H9 (cell line): ENCODE results near the gene MEDAG. TPM values are rescaled to one million over a fixed set of nuclear protein-coding genes. Genes with fewer than 3 reads are reported as not detected.

ENCODE experiments used
- DNase-seq: peaks from one replicate; pipeline ENCODE4 v3.0.0-alpha.2; 2017
- H2AFZ ChIP-seq: one replicate; pipeline ENCODE4 v1.6.1; 2013; ENCODE audit warnings: mild to moderate bottlenecking, low read length, control low read depth, moderate library complexity
- H2AK5ac ChIP-seq: 2 replicates; pipeline ENCODE4 v1.6.1; 2013; ENCODE audit warnings: low read length, control low read depth, mixed read lengths; ENCODE audit not compliant: insufficient read length
- H2BK120ac ChIP-seq: one replicate; pipeline ENCODE4 v1.6.1; 2013; ENCODE audit warnings: low read depth, mild to moderate bottlenecking, low read length, control low read depth, inconsistent platforms; ENCODE audit not compliant: poor library complexity, severe bottlenecking
- H2BK12ac ChIP-seq: 2 replicates; pipeline ENCODE4 v1.6.1; 2013; ENCODE audit warnings: low read length, control low read depth, mixed read lengths, low read depth; ENCODE audit not compliant: insufficient read length
- H2BK15ac ChIP-seq: 2 replicates; pipeline ENCODE4 v1.6.1; 2013; ENCODE audit warnings: low read depth, low read length, control low read depth
- H2BK20ac ChIP-seq: one replicate; pipeline ENCODE4 v1.6.1; 2013; ENCODE audit warnings: low read depth, mild to moderate bottlenecking, low read length, control low read depth, inconsistent platforms; ENCODE audit not compliant: poor library complexity, severe bottlenecking
- H2BK5ac ChIP-seq: 2 replicates; pipeline ENCODE4 v1.6.1; 2013; ENCODE audit warnings: low read length, control low read depth, mixed read lengths; ENCODE audit not compliant: insufficient read length
- H3K14ac ChIP-seq: 2 replicates; pipeline ENCODE4 v1.6.1; 2013; ENCODE audit warnings: low read length, control low read depth; ENCODE audit not compliant: insufficient read depth
- H3K18ac ChIP-seq: 2 replicates; pipeline ENCODE4 v1.6.1; 2013; ENCODE audit warnings: low read depth, mild to moderate bottlenecking, mixed read lengths, low read length, control low read depth; ENCODE audit not compliant: insufficient read length
- H3K23ac ChIP-seq: 2 replicates; pipeline ENCODE4 v1.6.1; 2013; ENCODE audit warnings: low read length, control low read depth, mixed read lengths, low read depth; ENCODE audit not compliant: insufficient read length
- H3K23me2 ChIP-seq: 2 replicates; pipeline ENCODE4 v1.6.1; 2013; ENCODE audit warnings: low read depth, mild to moderate bottlenecking, mixed read lengths, low read length, control low read depth; ENCODE audit not compliant: insufficient read length, poor library complexity, severe bottlenecking
- H3K27ac ChIP-seq: 2 replicates; pipeline ENCODE4 v1.5.1; 2013; ENCODE audit warnings: low read length, control low read depth, mixed read lengths, low read depth; ENCODE audit not compliant: insufficient read length
- H3K27me3 ChIP-seq: 2 replicates; pipeline ENCODE4 v1.6.1; 2013; ENCODE audit warnings: low read length, control low read depth, inconsistent platforms; ENCODE audit not compliant: insufficient read depth
- H3K4ac ChIP-seq: 2 replicates; pipeline ENCODE4 v1.6.1; 2013; ENCODE audit warnings: low read depth, mild to moderate bottlenecking, control low read depth, inconsistent platforms, low read length, moderate library complexity
- H3K4me1 ChIP-seq: 2 replicates; pipeline ENCODE4 v1.6.1; 2013; ENCODE audit warnings: low read length, control low read depth, inconsistent platforms; ENCODE audit not compliant: insufficient read depth
- H3K4me2 ChIP-seq: 2 replicates; pipeline ENCODE4 v1.6.1; 2013; ENCODE audit warnings: low read length, control low read depth, mixed read lengths; ENCODE audit not compliant: insufficient read length, insufficient read depth
- H3K56ac ChIP-seq: 2 replicates; pipeline ENCODE4 v1.6.1; 2013; ENCODE audit warnings: low read depth, mild to moderate bottlenecking, mixed read lengths, low read length, control low read depth; ENCODE audit not compliant: insufficient read length
- H3K79me1 ChIP-seq: 2 replicates; pipeline ENCODE4 v1.6.1; 2013; ENCODE audit warnings: low read depth, mild to moderate bottlenecking, moderate library complexity, low read length, control low read depth, inconsistent platforms; ENCODE audit not compliant: insufficient read depth, poor library complexity, severe bottlenecking
- H3K79me2 ChIP-seq: 2 replicates; pipeline ENCODE4 v1.6.1; 2013; ENCODE audit warnings: low read length, control low read depth, inconsistent platforms; ENCODE audit not compliant: insufficient read depth
- H3K9ac ChIP-seq: 2 replicates; pipeline ENCODE4 v1.6.1; 2013; ENCODE audit warnings: low read length, control low read depth, mixed read lengths; ENCODE audit not compliant: insufficient read length; ENCODE audit errors: extremely low read depth
- H3K9me3 ChIP-seq: one replicate; pipeline ENCODE4 v1.6.1; 2013; ENCODE audit warnings: low read depth, low read length, inconsistent platforms; ENCODE audit not compliant: control insufficient read depth
- H3T11ph ChIP-seq: one replicate; pipeline ENCODE4 v1.6.1; 2013; ENCODE audit warnings: mild to moderate bottlenecking, low read length, control low read depth, inconsistent platforms
- H4K20me1 ChIP-seq: one replicate; pipeline ENCODE4 v1.6.1; 2013; ENCODE audit not compliant: control insufficient read depth, insufficient read length, insufficient read depth
- H4K5ac ChIP-seq: 2 replicates; pipeline ENCODE4 v1.6.1; 2013; ENCODE audit warnings: low read depth, mild to moderate bottlenecking, mixed read lengths, low read length, control low read depth; ENCODE audit not compliant: insufficient read length
- H4K8ac ChIP-seq: replicated peaks from 2 replicates; pipeline ENCODE4 v1.6.1; 2013; ENCODE audit warnings: low read length, control low read depth, mixed read lengths, low read depth; ENCODE audit not compliant: insufficient read length
- H4K91ac ChIP-seq: 2 replicates; pipeline ENCODE4 v1.6.1; 2013; ENCODE audit warnings: low read depth, mild to moderate bottlenecking, moderate library complexity, mixed read lengths, low read length, control low read depth; ENCODE audit not compliant: insufficient read length
- H3K27ac Mint-ChIP-seq, 3 experiments: 2 replicates in 2 of 3; 3 replicates in 1 of 3; pipeline ENCODE4 v1.8.0; 2020 to 2021; ENCODE audit warnings: mixed read lengths in 3 of 3, mild to moderate bottlenecking in 1 of 3, moderate library complexity in 1 of 3
- H3K27me3 Mint-ChIP-seq: 2 replicates; pipeline ENCODE4 v1.8.0; 2021; ENCODE audit warnings: low read depth, mild to moderate bottlenecking, moderate library complexity, mixed read lengths
- H3K36me3 Mint-ChIP-seq, 3 experiments: 2 replicates in 2 of 3; 3 replicates in 1 of 3; pipeline ENCODE4 v1.8.0; 2020 to 2021; ENCODE audit warnings: low read depth in 3 of 3, mixed read lengths in 3 of 3; ENCODE audit not compliant: insufficient read depth in 1 of 3
- H3K4me1 Mint-ChIP-seq, 2 experiments: 2 replicates each; pipeline ENCODE4 v1.8.0; 2020; ENCODE audit warnings: mixed read lengths in 2 of 2
- H3K4me3 Mint-ChIP-seq, 2 experiments: 2 replicates in 1 of 2; 3 replicates in 1 of 2; pipeline ENCODE4 v1.8.0; 2020 to 2021; ENCODE audit warnings: mild to moderate bottlenecking in 2 of 2, mixed read lengths in 2 of 2, moderate library complexity in 1 of 2
- H3K9me3 Mint-ChIP-seq, 2 experiments: 2 replicates in 1 of 2; 3 replicates in 1 of 2; pipeline ENCODE4 v1.8.0; 2020; ENCODE audit warnings: mild to moderate bottlenecking in 2 of 2, mixed read lengths in 2 of 2, moderate library complexity in 1 of 2
- WGBS: extraction: QIAGEN DNeasy Blood & Tissue Kit; methylation state at CpG from one replicate; pipeline ENCODE4 v1.1.7; 2013; ENCODE audit warnings: missing lambda C conversion rate, low lambda C conversion rate, mixed read lengths; ENCODE audit not compliant: insufficient read length; ENCODE audit errors: extremely low coverage; 5-methylcytosine and 5-hydroxymethylcytosine counted together
- total RNA-seq: library from RNA; stranded (reverse); gene quantifications from 2 replicates; pipeline ENCODE4 v1.2.1, GENCODE V29; 2021
- TF ChIP-seq, protein P1 (sequence below): fragments of 200-600 bp; sonication (generic); conservative IDR thresholded peaks from 3 replicates; pipeline ENCODE4 v1.8.0; 2021; ENCODE audit warnings: antibody characterized with exemption, mild to moderate bottlenecking

The MEDAG gene
- total RNA-seq, 1 experiment from 2014 or later: 0.87 TPM

DNA sequence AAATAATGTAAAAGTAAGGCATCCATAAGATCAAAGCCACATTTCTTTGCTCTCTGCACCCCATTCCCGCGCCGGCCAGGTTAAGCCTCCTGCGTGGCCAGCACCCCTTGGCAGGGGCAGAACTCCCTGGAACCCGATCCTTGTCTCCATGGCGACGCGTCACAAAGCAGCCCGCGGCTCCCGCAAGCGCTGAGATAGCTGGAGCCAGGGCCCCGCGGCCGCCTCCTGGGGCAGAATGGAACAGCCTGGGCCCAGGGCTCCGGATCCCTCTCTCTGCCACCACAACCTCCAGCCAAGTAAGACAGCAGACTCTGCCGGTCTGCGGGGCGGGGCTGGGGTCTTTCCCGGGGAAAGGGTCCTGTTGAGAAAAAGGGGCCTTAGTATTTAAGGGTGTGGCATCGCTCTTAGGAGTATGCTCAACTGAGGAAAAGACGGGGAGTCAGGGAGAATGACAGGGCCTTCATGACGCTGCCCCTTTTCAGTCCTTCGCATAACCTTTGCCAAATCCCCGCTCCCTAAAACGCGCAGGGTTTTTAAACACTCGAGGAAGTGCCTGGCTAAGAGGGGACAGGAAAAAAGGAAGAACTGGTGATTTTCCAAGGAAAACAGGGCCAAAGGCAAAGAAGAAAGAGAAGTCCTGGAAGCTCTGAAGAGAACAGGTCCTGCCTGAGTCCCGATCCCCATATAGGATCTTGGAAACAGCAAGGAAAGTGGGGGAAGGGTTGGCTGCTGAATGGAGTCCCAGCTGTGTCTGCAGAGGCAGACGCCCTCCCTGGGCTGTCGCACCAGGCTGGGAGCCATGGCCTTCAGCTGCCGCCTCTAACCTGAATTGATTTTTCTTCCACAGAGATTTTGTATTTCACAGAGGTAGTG is 26.6 kb downstream of the MEDAG start, which contains the start of gene TEX26:
Gene TEX26 (plus strand): TSS at position 176 of the 873 bp plus-strand sequence. CDS start 60 bp downstream, at position 236.
- Histone ChIP-seq H2AK5ac (no peak within 1 kb of the TSS), H4K5ac (no peak within 1 kb of the TSS), H3K79me2 (no peaks in the 10 kb centered on the region), H3K23me2 (peaks cover 8% of the 10 kb centered on the region), H3K4ac (no peak within 1 kb of the TSS), H2BK12ac (no peak within 1 kb of the TSS), H4K20me1 (no peaks in the 10 kb centered on the region), H4K8ac (no peak within 1 kb of the TSS), H3K14ac (no peak within 1 kb of the TSS; the same call in 1 of the 2 replicates), H3K9me3 (no peaks in the 10 kb centered on the region), H3T11ph (no peak within 1 kb of the TSS), H2BK15ac (no peak within 1 kb of the TSS), H2AFZ (peak within 1 kb of the TSS; percentile 53), H3K18ac (peak within 1 kb of the TSS; percentile 57), H2BK120ac (no peak within 1 kb of the TSS), H4K91ac (no peak within 1 kb of the TSS), H3K4me2 (peak within 1 kb of the TSS; percentile 54), H3K56ac (no peak within 1 kb of the TSS), H2BK5ac (no peak within 1 kb of the TSS), H3K79me1 (no peaks in the 10 kb centered on the region), H3K23ac (no peak within 1 kb of the TSS), H3K4me1 (peaks cover 2% of the 10 kb centered on the region; the same call in 1 of the 2 replicates), H2BK20ac (no peak within 1 kb of the TSS), H3K27me3 (no peaks in the 10 kb centered on the region; the same call in 1 of the 2 replicates), H3K9ac (peak within 1 kb of the TSS; percentile 6), H3K27ac (no peak within 1 kb of the TSS)
- Mint-ChIP-seq H3K9me3 (peaks cover 3 to 7% of the 10 kb centered on the region in 2 experiments; a peak in 3 of 5 replicates), H3K4me1 (peaks cover 14 to 16% of the 10 kb centered on the region in 2 experiments), H3K27me3 (peaks cover 35% of the 10 kb centered on the region), H3K27ac (no peak within 1 kb of the TSS), H3K36me3 (no peaks in the 10 kb centered on the region), H3K4me3 (peak within 1 kb of the TSS; percentile 55 to 63)
- no CpG with 5 or more reads among the region's 32 CpGs for WGBS
- peak; percentile 88 for DNase-seq
- TF ChIP-seq, protein P1, sequence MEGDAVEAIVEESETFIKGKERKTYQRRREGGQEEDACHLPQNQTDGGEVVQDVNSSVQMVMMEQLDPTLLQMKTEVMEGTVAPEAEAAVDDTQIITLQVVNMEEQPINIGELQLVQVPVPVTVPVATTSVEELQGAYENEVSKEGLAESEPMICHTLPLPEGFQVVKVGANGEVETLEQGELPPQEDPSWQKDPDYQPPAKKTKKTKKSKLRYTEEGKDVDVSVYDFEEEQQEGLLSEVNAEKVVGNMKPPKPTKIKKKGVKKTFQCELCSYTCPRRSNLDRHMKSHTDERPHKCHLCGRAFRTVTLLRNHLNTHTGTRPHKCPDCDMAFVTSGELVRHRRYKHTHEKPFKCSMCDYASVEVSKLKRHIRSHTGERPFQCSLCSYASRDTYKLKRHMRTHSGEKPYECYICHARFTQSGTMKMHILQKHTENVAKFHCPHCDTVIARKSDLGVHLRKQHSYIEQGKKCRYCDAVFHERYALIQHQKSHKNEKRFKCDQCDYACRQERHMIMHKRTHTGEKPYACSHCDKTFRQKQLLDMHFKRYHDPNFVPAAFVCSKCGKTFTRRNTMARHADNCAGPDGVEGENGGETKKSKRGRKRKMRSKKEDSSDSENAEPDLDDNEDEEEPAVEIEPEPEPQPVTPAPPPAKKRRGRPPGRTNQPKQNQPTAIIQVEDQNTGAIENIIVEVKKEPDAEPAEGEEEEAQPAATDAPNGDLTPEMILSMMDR: peak; percentile 49
